CD1c-positive myeloid dendritic cell (primary cell): ENCODE data around the gene POC1B.

ENCODE experiments used
- DNase-seq: peaks from one replicate; pipeline ENCODE4 v3.0.0-alpha.2; 2016; ENCODE audit errors: extremely low spot score

Gene POC1B

GRCh38 chr12:89539426-89540223 lies 13.8 kb upstream of the POC1B start:
- DNase-seq = no peak

- no peak for DNase-seq
Measured at GRCh38 chr12:89538897-89539296, 13.1 kb upstream of the POC1B start.

GRCh38 chr12:89537389-89537788 lies 11.5 kb upstream of the POC1B start:
- DNase-seq = no peak

GRCh38 chr12:89529738-89530137 lies 3.9 kb upstream of the POC1B start:
- peak; percentile 72 for DNase-seq

- DNase-seq = peak; percentile 51
Measured at GRCh38 chr12:89528434-89528833, 2.6 kb upstream of the POC1B start.

GRCh38 chr12:89525305-89525823 lies 483 bp downstream of the POC1B start:
- DNase-seq = peak; percentile 47

GRCh38 chr12:89524541-89525304 lies 1.1 kb downstream of the POC1B start, which contains the start of gene GALNT4:
Gene GALNT4 (minus strand): TSS chr12:89524796. CDS start chr12:89524549, 247 bp downstream.
- peak; percentile 90 for DNase-seq

GRCh38 chr12:89523843-89524540 lies 1.9 kb downstream of the POC1B start:
- no peak for DNase-seq

GRCh38 chr12:89523393-89523792 lies 2.5 kb downstream of the POC1B start:
- DNase-seq = no peak

- DNase-seq = no peak
Measured at GRCh38 chr12:89521364-89522223, 4.3 kb downstream of the POC1B start.

- DNase-seq = no peak
Measured at GRCh38 chr12:89517720-89518119, 8.1 kb downstream of the POC1B start.

- no peak for DNase-seq
Measured at GRCh38 chr12:89516633-89517032, 9.2 kb downstream of the POC1B start.

- DNase-seq = peak; percentile 21
Measured at GRCh38 chr12:89514751-89515150, 11.1 kb downstream of the POC1B start.

- DNase-seq = no peak
Measured at GRCh38 chr12:89513544-89513943, 12.3 kb downstream of the POC1B start.

GRCh38 chr12:89507015-89507824 lies 18.6 kb downstream of the POC1B start:
- DNase-seq = no peak

GRCh38 chr12:89506050-89506449 lies 19.8 kb downstream of the POC1B start:
- no peak for DNase-seq

GRCh38 chr12:89504560-89505346 lies 21.1 kb downstream of the POC1B start:
- no peak for DNase-seq

- DNase-seq = no peak
Measured at GRCh38 chr12:89501793-89502192, 24.1 kb downstream of the POC1B start.

- DNase-seq = no peak
Measured at GRCh38 chr12:89499857-89500256, 26.0 kb downstream of the POC1B start.
